ENCODE data around the gene PTBP2.

Gene PTBP2

GRCh38 chr1:96820671-96821070, 99.1 kb downstream of the PTBP2 start:
- DNase-seq (ENCODE audit: low read depth in 2 of 2), result no peak

GRCh38 chr1:96825231-96825630, 103.6 kb downstream of the PTBP2 start:
- no peak for DNase-seq (ENCODE audit: low read depth in 2 of 2)

GRCh38 chr1:96825950-96826576, 104.5 kb downstream of the PTBP2 start:
- no peak for DNase-seq (ENCODE audit: low read depth in 2 of 2)

GRCh38 chr1:96833376-96833775, 111.8 kb downstream of the PTBP2 start:
- DNase-seq (ENCODE audit: low read depth in 2 of 2), result no peak

- no peak for DNase-seq (ENCODE audit: low read depth in 2 of 2)
Observed at GRCh38 chr1:96834986-96835385, 113.4 kb downstream of the PTBP2 start.

- DNase-seq (ENCODE audit: low read depth in 2 of 2), result no peak
Observed at GRCh38 chr1:96837057-96837780, 115.6 kb downstream of the PTBP2 start.

- DNase-seq (ENCODE audit: low read depth in 2 of 2), result no peak
Observed at GRCh38 chr1:96837781-96838216, 116.2 kb downstream of the PTBP2 start.

- no peak for DNase-seq (ENCODE audit: low read depth in 2 of 2)
Observed at GRCh38 chr1:96840396-96840795, 118.8 kb downstream of the PTBP2 start.

- DNase-seq (ENCODE audit: low read depth in 2 of 2), result no peak
Observed at GRCh38 chr1:96842215-96842614, 120.6 kb downstream of the PTBP2 start.

- DNase-seq (ENCODE audit: low read depth in 2 of 2), result no peak
Observed at GRCh38 chr1:96843196-96843595, 121.6 kb downstream of the PTBP2 start.

- no peak for DNase-seq (ENCODE audit: low read depth in 2 of 2)
Observed at GRCh38 chr1:96843601-96844000, 122.0 kb downstream of the PTBP2 start.

GRCh38 chr1:96845464-96845863, 123.9 kb downstream of the PTBP2 start:
- DNase-seq (ENCODE audit: low read depth in 2 of 2), result no peak

GRCh38 chr1:96861836-96862235, 140.3 kb downstream of the PTBP2 start:
- DNase-seq (ENCODE audit: low read depth in 2 of 2), result no peak

GRCh38 chr1:96863449-96863848, 141.9 kb downstream of the PTBP2 start:
- no peak for DNase-seq (ENCODE audit: low read depth in 2 of 2)

All from stimulated activated CD8-positive, alpha-beta memory T cell treated with anti-CD3 and anti-CD28 coated beads, Interleukin-2, amount 100 ng/mL, for 1 hour (primary cell).